NCI-H345 (cell line): ENCODE measurements around the gene ZNF609.
"Not testable (repeated sequence)": the region's sequence is repeated elsewhere in the genome, so short reads cannot be mapped to it uniquely, and the experiment has no call there.

Source experiments
- DNase-seq: peaks from one replicate; lab custom pipeline; 2025; lab: John Stamatoyannopoulos, UW

ZNF609 gene

GRCh38 chr15:64455961-64456371, 4.4 kb upstream of the ZNF609 start:
- no peak for DNase-seq

GRCh38 chr15:64456634-64457108, 3.7 kb upstream of the ZNF609 start:
- no peak for DNase-seq

GRCh38 chr15:64459066-64459781, 1.2 kb upstream of the ZNF609 start:
- DNase-seq = no peak

- DNase-seq = peak; percentile 32
Measured at GRCh38 chr15:64460724-64461720, 644 bp downstream of the ZNF609 start.

- peak; percentile 31 for DNase-seq
Measured at GRCh38 chr15:64461721-64462162, 1.4 kb downstream of the ZNF609 start.

GRCh38 chr15:64462492-64462891, 2.1 kb downstream of the ZNF609 start:
- DNase-seq = no peak

GRCh38 chr15:64464276-64465005, 4.1 kb downstream of the ZNF609 start:
- DNase-seq = peak; percentile 75

- no peak for DNase-seq
Measured at GRCh38 chr15:64466408-64467141, 6.2 kb downstream of the ZNF609 start.

GRCh38 chr15:64472161-64472560, 11.8 kb downstream of the ZNF609 start:
- DNase-seq = no peak

- no peak for DNase-seq
Measured at GRCh38 chr15:64474846-64475245, 14.5 kb downstream of the ZNF609 start.

GRCh38 chr15:64476550-64476949, 16.2 kb downstream of the ZNF609 start:
- DNase-seq = no peak

GRCh38 chr15:64478863-64479262, 18.5 kb downstream of the ZNF609 start:
- no peak for DNase-seq

GRCh38 chr15:64480891-64481290, 20.5 kb downstream of the ZNF609 start:
- no peak for DNase-seq

- DNase-seq = no peak
Measured at GRCh38 chr15:64483749-64484148, 23.4 kb downstream of the ZNF609 start.

- DNase-seq = no peak
Measured at GRCh38 chr15:64485796-64486195, 25.4 kb downstream of the ZNF609 start.

GRCh38 chr15:64490598-64491259, 30.4 kb downstream of the ZNF609 start:
- DNase-seq = no peak

GRCh38 chr15:64493641-64494040, 33.3 kb downstream of the ZNF609 start:
- no peak for DNase-seq

GRCh38 chr15:64495968-64496367, 35.6 kb downstream of the ZNF609 start:
- DNase-seq = not testable (repeated sequence)

GRCh38 chr15:64500695-64501395, 40.5 kb downstream of the ZNF609 start:
- no peak for DNase-seq

GRCh38 chr15:64501396-64501715, 41.0 kb downstream of the ZNF609 start:
- no peak for DNase-seq
